Measurements from ENCODE around the gene SEC61A1.

SEC61A1 gene

DNA sequence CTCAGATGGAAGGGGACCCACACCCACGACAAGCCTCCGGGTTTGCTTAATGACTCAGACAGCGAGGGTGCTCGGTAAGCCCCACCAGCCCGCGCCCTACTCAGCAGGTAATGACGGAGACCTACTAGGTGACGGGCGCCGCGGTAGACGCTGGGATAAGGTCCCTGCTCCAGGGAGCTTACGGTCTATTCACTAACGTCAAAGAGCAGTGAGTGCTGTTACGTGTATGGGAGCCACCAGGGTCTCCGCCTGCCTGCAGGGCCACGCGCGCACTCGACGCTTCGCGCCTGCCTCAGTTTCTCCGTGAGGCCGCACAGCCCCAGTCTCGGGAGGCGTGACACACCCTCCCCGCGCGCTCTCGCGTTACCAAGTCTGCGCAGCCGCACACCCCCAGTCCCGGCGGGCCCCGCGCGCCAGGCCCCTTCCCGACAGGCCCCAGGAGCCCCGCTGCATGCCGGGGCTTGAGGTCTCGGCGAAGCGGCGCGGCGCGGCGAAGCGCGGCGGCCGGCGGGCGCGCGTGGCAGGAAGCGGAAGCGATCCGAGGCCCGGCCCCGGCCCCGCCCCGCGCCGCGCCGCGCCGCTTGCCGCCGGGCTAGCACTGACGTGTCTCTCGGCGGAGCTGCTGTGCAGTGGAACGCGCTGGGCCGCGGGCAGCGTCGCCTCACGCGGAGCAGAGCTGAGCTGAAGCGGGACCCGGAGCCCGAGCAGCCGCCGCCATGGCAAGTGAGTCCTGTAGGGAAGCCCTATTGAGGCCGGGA is at the start of gene SEC61A1:
SEC61A1 (plus strand) TSS at position 601 of the 758 bp plus-strand sequence; CDS start at position 717, 116 bp downstream.
- DNase-seq = peak; percentile 41

DNA sequence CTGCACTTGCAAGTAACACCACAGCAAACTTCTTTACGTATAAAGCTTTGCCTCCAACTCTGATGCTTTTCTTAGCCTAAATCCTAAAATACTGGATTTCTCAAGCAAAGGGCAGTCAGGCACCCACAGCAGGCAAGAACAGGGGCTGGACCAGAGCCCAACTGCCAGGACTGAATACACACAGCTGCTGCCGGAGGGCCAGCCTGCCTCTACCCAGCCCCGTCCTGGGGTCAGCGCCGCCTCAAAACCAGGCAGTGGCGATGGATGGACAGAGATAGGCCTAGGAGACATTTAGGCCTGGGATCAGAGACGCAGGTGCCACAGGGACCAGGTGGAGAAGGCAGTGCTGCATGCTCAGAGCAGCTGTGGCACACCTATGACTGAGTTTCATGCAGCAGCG is 47.6 kb upstream of the SEC61A1 start:
- DNase-seq = no peak

DNA sequence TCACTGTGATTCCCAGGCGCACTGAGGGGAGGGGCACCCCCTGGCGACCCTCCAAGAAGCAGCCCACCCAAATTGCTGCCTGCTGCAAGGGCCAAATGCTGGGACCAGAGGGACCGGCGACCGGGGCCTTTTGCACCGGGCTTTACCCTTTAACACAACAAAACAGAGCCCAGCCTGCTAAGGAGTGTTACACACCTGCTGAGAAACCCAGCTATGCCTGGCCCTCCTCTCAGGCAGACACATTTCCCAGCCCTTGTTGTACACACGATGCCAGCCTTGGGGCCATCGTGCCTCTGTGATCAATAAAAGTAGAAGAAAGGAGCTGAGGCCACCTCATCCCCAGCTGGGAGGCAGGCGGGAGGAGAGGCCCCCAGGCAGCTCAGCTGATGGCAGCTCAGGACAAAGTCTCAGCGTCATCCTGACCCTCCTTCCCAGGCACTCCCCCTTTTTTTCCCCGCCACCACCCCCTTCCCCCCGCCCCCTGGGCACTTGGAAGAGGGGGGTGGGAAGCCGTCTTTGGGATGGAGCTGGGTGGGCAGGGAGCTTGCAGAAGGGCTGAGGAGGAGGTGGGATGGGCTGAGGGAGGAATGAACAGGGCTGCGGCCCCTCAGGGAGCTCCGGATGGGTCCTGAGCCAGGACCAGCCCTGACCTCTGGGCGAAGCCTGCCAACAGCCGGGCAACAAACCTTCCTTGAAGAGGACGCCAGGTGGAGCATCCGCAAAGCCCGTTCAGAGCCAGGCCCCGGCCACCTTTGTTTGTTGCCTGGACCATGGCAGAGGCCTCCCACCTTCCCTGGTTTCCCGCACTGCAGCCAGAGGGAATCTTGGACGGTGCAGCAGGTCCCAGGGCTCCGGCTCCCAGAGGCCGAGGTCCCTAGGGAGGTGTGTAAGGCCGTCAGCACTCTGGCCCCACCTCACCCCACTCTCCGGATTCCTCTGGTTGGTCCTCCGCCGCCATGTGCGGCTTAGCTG is 45.9 kb upstream of the SEC61A1 start:
- DNase-seq = no peak

DNA sequence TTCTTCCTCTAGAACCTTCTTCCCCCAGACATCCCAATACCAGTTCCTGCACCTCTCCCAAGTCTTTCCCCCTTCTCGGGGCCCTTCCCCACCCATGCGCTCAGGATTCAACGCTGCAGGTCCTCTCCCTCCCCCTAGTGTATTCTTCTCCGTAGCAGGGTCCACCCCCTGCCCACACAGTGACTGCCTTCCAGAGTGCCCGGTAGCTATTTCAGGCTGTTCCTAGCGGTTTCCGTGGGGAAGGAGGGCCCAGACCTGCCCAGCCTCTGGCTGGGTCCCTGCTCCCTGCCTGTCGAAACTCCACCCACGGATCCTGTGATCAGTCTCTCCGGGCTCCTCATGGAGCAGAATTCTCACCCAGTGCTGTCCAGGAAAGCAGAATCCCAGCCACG is 45.2 kb upstream of the SEC61A1 start:
- DNase-seq = no peak

DNA sequence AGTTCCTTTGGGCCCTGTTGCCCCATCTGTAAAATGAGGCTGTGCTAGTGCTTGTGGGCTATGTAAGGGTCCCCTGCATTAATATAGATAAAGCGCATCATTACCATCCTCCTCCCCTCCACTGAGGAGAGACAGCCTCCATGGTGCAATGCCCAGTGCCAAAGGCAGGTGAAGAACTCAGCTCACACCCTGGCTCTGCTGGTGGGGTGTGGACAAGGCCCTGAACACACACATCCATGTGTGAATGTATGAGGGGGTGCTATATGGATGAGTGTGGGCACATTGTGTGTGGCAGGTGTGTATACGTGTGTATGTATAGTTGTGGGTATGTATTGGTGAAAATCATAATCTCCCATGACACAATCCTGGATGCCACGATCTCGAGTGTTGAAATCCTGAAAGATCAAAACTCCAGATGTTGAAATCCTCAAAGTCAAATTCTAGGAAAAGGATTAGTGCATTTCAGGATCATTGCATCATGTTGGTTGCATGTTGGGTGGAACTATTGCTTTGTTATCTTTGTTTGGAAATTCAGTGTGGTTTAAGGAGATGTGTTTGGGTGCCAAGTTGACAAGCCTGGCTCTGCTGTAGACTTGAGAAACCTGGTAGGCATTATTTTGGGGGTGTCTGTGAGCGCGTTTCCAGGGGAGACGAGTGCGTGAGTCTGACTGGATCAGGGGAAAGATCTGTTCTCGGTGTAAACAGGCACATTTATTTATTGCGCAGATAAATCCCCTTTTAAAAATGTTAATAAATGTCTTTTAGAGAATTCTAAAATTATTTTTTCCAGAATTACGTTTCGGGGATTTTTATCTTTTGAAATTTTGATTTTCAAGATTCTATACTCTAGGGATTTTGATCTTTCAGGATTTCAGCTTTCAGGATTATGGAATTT is 42.0 kb upstream of the SEC61A1 start:
- no peak for DNase-seq

DNA sequence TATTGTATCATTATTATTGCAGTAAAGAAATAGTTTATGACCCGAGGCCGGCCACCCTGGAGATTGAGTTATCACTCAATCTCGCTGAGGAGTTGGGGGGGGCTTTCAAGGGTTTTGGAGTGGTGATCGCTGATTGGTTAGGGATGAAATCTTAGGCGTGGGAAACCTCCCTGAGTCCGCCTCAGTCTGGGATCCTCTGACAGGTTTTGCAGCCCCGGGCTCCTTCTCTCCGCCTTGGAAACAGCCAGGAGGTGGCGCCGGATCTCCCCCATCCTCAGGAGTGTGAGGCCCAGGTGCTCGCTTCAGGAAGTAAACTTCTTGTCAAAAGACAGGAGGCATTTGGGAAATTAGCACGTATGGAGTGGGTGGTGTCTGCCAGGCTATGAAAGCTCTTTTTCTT is 41.1 kb upstream of the SEC61A1 start:
- no peak for DNase-seq

DNA sequence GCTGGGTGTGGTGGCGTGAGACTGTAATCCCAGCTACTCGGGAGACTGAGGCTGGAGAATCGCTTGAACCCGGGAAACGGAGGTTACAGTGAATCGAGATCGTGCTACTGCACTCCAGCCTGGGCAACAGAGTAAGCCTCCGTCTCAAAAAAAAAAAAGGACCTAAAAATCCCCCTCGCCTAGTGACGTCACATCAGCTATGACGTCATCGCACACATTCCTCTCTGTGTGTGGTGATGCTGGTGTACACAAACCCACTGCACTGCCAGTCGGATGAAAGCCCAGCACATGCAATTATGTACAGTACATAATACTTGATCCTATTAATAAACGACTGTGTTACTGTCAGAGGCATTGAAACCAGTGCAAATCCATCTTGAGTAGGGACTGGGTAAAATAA is 40.2 kb upstream of the SEC61A1 start:
- no peak for DNase-seq

DNA sequence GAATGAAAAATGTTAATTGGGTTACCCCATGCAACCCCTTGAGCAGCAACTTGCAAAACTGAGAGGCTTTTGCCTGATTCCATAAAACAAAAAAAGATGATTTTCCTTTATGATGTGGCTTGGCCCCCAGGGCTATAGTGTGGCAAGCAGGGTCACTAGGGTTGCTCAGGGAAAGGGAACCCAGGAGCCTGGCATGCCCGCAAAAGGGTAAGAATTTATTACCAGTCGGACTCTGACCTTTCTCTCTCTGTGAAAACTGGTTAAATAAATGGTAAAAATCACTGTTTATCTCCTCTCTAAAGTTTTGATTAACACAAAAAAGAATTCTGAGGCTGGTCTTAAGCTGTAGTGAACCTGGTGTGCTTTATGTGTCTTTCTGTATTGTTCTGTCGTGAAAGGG is 37.7 kb upstream of the SEC61A1 start:
- no peak for DNase-seq

DNA sequence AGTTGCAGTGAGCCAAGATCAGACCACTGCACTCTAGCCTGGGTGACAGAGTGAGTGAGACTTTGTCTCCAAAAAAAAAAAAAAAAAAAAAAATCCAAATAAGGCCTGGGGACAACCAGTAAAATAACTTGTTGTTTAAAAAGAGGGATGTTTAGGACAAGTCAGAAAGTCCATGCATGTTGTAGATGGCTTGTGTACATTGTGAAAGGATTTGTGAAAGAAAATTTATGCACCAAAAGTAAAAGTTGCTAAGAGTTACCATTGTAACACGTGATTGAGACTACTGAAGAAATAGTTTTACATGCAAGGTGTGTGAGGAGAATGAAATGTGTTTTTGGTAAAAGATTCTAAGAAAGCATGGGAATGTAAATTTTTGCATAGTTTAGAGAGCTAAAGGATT is 35.7 kb upstream of the SEC61A1 start:
- DNase-seq = no peak

DNA sequence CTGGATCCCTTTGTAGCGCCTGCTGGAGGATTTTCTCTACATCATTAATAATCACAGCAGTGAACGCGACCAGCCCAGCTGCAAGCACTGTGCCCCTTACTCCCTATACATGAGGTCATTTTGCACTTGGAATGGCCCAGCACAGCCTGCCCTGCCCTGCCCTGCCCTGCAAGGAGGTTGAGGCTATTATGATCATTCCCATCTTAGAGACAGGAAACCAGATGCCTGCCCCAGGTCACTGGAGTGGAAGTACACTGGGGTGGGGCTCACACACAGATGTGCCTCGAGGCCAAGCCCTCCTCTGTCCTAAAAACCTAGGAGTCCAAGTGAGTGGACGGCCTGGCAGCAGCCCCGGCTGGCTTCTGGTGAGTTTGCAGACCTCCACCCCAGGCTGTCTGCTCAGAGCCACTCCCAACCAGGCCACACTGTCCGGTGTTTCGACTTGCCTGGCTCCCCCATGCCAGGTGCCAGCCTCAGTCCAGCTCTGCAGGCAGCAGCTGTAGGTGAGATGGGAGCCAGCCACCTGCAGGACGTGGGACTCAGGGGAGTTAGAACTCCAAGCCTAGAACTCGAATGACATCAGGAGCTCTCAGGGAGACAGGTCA is 30.4 kb upstream of the SEC61A1 start:
- DNase-seq = no peak

DNA sequence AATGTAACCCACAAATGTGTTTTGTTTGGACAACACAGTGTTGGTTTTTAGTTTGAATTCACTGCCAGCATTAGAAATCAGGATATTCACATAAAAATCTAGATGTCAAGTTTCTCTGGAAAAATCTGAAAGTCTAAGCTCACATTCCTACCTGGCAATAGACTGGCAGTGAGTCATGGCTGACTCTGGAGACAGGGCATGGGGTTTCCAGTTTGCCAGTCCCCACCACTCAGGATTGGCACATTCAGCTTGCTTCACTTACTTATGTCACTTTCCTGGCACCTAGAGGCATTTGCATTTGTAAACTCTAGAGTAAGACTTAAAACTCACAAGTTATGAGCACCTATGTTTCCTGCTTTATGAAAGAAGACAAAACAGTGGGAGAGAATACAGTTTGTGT is 19.1 kb upstream of the SEC61A1 start:
- DNase-seq = no peak

DNA sequence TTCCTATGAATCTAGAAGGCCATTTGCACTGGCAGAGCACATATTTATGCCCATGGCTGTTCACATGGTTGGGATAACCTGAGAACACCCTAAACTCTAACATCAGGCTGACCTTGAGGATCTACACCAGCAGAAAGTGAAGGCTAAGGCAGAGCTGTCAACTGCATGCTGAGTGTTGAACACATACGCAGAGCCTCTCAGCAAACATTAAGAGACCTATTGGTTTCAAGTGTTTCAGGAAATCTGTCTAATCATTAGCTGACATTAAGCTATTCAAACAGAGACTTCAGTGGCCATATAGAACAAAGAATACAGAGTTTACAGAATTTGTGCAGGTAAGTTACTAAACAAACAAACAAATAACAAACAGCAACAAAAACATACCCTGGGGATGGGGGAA is 16.1 kb upstream of the SEC61A1 start:
- DNase-seq = no peak

DNA sequence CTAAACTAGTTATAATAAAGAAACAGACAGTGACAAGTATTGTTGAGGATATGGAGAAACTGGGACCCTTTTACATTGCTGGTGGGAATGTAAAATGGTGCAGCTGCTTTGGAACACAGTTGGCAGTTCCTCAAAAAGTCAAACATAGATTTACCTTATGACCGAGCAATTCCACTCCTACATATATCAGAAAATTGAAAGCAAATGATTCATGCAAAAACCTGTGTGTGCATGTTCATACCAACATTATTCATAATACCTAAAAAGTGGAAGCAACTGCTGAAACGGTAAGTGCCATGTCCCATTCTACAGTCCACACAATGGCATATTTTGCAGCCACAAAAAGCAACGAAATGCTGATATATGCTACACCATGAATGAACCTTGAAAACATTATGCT is 12.2 kb upstream of the SEC61A1 start:
- DNase-seq = no peak

DNA sequence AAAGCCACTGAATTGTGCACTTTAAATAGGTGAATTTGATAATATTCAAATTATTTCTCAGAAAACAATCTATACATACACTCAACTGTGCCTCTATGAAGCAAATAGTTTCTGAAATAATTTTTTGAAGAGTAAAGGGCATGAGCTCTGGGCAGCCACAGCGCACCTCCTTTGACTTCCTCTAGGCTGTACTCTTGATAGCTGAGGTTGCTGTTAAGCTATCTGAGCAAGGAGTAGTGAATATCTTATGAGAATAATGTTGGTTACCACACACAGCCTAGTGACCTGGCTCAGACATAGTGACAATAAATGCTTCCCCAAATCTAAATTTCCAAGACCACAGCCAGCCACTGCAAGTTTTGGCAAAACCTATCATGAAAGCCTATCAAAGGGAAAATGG is 11.6 kb upstream of the SEC61A1 start:
- no peak for DNase-seq

DNA sequence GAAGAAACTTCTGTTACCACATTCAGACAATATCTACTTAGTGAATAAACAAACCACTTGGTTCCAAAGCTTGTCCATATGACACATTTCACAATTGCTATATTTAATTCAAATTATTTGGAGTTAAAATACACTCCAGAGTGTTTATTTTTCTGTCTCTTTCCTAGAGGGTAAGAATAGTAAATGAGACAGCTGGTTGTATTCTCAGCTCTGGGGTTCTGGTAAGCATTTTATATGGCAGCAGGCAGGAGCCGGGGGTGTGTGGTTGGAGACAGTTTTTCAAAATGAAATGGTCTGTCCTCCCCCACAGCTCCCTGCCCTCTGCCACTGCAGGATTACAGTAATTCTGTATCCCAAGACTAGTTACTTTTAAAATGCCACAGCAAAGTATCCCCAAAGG is 10.9 kb upstream of the SEC61A1 start:
- no peak for DNase-seq

DNA sequence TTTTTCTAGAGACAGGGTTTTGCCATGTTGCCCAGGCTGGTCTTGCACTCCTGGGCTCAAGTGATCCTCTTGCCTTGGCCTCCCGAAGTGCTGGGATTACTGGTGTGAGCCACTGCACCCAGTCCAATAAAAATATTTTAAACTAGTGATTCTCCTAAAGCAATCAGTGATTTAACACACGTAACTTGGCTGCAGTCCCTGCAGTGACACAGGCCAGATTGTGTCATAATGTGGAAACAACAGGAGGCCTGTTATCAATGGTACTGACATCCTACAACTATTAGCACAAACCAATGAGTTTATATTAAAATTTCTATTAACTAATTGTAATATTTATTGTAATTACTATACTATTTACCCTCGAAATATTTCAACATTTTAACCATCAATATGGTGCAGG is 1.6 kb upstream of the SEC61A1 start:
- DNase-seq = no peak

DNA sequence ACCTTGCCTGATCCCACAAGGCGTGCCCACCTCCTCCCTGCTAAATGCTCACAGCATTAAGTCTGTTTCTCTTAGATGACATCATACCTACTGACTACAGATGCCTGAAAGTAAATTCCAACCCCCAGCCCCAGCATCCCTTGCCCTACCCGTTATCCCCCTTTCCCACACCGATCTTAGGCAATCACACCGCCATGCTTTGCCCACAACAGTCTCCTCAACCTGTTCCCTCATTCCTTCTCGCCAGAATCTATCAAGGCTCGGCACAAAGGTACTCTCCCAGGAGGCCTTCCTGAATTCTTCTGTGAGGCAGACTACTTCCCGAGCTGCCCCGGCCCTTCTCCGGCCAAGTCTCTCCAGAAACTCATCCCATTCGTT is 789 bp upstream of the SEC61A1 start:
- DNase-seq = no peak

DNA sequence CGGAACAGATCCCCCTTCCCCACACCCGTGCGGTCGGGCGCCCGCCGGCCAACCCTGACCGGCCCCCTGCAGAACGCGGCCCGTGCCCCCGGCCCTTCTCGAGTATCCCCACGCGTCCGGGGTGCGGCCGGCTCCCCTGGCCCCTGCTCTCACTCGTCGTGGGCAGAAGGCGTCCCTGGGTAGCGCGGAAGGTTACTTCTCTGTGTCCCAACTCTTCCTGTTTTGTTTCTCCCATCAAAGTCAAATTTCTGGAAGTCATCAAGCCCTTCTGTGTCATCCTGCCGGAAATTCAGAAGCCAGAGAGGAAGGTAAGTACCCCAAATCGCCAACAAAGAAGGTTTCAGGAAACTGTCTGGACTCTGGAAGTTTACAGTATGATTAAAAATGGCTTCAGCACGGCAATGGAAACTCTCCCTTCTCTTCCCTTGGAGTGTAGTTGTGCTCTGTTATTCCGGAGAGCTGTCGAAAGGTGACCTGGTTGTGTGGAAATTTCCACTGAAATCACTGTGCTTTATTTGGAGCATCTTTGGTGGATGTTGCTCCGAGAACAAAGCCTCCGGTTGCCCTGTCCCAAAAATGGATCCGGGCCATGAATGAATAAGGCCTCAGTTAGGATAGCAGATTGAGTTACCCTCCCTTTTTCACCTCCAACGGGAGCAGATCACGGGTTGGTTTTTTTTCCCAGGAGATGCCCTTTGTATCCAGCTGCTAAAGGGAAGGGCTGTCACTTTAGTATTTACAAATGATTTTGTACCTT is 536 bp downstream of the SEC61A1 start:
- DNase-seq = no peak

DNA sequence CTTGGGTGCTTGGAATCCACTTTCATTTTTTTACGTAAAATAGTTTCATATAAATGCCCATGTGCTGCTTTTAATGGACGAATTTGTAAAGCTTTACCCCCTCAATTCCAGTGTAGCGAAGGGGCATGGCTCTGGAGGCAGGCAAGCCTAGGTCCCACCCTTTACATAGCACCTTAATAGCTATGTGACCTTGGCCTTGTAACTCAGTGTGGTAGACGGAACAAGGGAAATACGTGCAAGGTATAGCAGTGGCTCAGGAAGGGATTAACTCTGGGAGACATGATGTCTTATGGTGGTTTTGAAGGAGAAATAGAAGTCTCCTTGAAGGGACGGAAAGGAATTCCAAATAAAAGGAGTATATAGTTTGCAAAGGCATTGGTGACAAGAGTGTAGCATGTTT is 1.4 kb downstream of the SEC61A1 start:
- DNase-seq = no peak

DNA sequence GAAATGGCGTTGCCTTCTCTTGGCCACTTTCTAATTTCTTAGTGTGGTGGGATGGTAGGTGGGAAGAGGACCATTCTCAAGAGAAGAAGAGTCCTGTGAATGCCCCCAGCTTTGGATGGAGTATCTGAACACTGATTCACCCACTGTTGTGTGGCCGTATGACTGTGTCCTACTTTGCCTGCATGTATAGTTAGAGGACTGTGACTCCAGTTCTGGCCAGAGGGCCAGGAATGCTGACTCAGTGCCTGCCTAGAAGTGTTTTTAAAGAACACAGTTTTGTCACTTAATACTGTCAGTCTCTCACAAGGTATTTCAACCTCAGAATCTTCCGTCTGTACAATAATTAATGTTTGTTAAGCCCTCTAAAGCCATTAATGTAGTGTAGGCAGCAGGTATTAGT is 2.1 kb downstream of the SEC61A1 start:
- no peak for DNase-seq

DNA sequence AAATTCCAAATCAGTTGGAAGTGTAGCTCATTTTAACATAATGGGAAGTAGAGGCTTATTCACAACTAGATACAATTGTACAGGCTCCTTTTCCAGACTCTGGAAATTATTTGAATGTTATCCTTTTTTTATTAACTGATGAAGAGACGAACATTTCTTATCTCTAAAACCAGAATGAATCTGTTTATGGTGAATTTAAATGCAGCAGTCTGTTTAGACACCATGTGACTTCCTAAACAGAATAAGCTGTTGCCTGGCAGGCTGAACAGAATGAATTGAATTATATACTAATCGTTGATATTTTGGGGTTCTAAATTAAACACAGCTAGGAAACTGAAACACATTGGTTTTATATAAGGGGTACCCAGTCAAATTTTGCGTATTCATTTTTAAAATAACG is 4.0 kb downstream of the SEC61A1 start:
- no peak for DNase-seq
